ENCODE data around the gene NOL4L.

Gene NOL4L

DNA sequence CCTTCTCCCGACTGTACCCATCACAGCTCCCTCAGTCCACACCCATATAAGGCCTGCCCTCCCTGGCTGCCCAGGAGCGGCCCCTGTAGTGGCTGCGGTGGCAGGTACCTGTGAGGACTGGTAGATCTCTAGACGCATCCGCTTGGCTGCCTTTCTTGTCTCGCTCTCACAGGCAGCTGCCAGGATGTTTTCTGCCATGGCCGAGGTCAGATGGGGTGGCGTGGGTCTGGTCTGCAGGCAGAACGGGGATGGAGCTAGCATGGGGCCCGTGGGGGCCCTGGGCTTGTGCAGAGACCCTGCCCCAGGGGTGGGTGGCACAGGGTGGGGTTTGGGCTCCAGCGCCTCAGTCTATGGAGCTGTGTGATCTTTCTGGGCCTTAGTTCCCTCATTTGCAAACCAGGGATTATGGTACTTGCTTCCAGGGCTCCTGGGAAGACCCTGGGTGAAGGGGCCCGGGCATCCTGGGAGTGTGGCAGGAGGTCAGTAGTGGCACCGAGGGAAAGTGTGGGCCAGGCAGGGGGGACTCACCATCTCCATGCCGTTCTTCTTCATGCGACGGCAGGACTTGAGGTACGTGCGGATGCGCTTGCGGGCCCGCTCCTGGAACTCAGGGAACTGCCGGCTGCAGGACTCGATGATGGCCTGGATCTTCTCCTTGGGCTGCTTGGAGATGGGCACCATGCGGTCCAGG lies 132.2 kb downstream of the NOL4L start:
- H3K27me3 ChIP-seq (ENCODE audit: insufficient read depth, low read length): no peaks in the 10 kb centered on the region
- H3K79me2 ChIP-seq (ENCODE audit: insufficient read depth, low read length): no peaks in the 10 kb centered on the region
- peaks cover 7% of the 10 kb centered on the region for H3K4me1 ChIP-seq (ENCODE audit: insufficient read depth, low read length, severe bottlenecking)
- H3K9me3 ChIP-seq (ENCODE audit: low read length): no peaks in the 10 kb centered on the region
- no peaks in the 10 kb centered on the region for H3K9me2 ChIP-seq (ENCODE audit: low read depth, low read length)
- no peak overlapping the region for H3K27ac ChIP-seq (ENCODE audit: low read depth, low read length, poor library complexity, severe bottlenecking)
- no peak for TF ChIP-seq EZH2 (IDR thresholded peaks at IDR 0.05; ENCODE audit: borderline replicate concordance, low read length)
- TF ChIP-seq, protein P1, sequence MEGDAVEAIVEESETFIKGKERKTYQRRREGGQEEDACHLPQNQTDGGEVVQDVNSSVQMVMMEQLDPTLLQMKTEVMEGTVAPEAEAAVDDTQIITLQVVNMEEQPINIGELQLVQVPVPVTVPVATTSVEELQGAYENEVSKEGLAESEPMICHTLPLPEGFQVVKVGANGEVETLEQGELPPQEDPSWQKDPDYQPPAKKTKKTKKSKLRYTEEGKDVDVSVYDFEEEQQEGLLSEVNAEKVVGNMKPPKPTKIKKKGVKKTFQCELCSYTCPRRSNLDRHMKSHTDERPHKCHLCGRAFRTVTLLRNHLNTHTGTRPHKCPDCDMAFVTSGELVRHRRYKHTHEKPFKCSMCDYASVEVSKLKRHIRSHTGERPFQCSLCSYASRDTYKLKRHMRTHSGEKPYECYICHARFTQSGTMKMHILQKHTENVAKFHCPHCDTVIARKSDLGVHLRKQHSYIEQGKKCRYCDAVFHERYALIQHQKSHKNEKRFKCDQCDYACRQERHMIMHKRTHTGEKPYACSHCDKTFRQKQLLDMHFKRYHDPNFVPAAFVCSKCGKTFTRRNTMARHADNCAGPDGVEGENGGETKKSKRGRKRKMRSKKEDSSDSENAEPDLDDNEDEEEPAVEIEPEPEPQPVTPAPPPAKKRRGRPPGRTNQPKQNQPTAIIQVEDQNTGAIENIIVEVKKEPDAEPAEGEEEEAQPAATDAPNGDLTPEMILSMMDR (IDR thresholded peaks at IDR 0.05; ENCODE audit: low read length): no peak
- no peak overlapping the region for H3K9ac ChIP-seq (ENCODE audit: low read length)
- H2AFZ ChIP-seq (ENCODE audit: low read length): no peak overlapping the region
- no peak overlapping the region for H3K4me3 ChIP-seq (ENCODE audit: low read depth, low read length, poor library complexity, severe bottlenecking)
- H3K4me2 ChIP-seq (ENCODE audit: low read length): no peak overlapping the region
- H3K36me3 ChIP-seq (ENCODE audit: insufficient read depth, low read length): no peaks in the 10 kb centered on the region; the same call in 1 of the 2 replicates
- H4K20me1 ChIP-seq (ENCODE audit: insufficient read depth, low read length): no peaks in the 10 kb centered on the region
- H3F3A ChIP-seq (ENCODE audit: insufficient read depth, low read length): no peaks in the 10 kb centered on the region

DNA sequence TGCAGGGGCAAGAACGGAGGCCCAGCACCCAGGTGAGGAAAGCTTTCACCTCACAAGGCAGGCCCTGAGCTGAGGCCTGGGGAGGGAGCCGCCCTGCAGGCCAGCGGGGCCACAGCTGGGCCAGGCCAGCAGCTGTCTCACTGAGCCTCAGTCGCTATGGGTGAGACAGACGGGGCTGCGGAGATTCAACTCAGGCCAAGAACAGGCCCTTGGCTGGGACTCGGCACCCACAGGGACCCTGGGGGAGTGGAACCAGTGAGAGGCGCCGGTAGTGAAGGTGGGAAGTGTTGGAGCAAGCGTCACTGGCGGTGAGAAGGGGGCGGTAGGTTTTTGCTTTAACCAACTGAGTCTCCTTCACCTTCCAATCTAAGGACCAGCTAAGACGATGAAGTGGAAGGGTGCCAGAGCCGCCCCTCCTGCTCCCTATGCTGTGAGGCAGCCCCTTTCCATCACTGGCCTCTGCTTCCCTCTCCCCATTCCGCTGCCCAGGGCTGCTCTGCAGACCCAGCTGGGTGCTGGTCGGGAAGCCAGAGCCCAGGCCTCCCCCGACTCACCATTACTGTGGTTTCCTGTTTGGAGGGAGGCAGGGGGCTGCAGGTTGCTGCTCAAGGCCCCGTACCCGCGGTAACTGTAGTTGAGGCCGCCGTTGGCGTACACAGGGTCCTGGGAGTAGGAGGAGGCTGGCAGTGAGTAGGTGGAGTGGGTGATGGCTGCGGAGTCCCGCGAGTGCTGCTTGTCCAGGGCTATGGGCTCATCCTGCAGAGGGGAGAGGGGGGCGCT lies 133.3 kb downstream of the NOL4L start:
- no peak overlapping the region for H3K4me3 ChIP-seq (ENCODE audit: low read depth, low read length, poor library complexity, severe bottlenecking)
- no peak overlapping the region for H3K27ac ChIP-seq (ENCODE audit: low read depth, low read length, poor library complexity, severe bottlenecking)
- H3K4me1 ChIP-seq (ENCODE audit: insufficient read depth, low read length, severe bottlenecking): peaks cover 7% of the 10 kb centered on the region
- no peaks in the 10 kb centered on the region for H3K27me3 ChIP-seq (ENCODE audit: insufficient read depth, low read length)
- H3F3A ChIP-seq (ENCODE audit: insufficient read depth, low read length): no peaks in the 10 kb centered on the region
- no peaks in the 10 kb centered on the region for H3K79me2 ChIP-seq (ENCODE audit: insufficient read depth, low read length)
- no peaks in the 10 kb centered on the region for H3K9me3 ChIP-seq (ENCODE audit: low read length)
- no peak overlapping the region for H2AFZ ChIP-seq (ENCODE audit: low read length)
- H3K9ac ChIP-seq (ENCODE audit: low read length): no peak overlapping the region
- H3K9me2 ChIP-seq (ENCODE audit: low read depth, low read length): no peaks in the 10 kb centered on the region
- no peaks in the 10 kb centered on the region; the same call in 1 of the 2 replicates for H3K36me3 ChIP-seq (ENCODE audit: insufficient read depth, low read length)
- H3K4me2 ChIP-seq (ENCODE audit: low read length): no peak overlapping the region
- H4K20me1 ChIP-seq (ENCODE audit: insufficient read depth, low read length): no peaks in the 10 kb centered on the region
- TF ChIP-seq, protein P1 (IDR thresholded peaks at IDR 0.05; ENCODE audit: low read length): no peak
- no peak for TF ChIP-seq EZH2 (IDR thresholded peaks at IDR 0.05; ENCODE audit: borderline replicate concordance, low read length)

DNA sequence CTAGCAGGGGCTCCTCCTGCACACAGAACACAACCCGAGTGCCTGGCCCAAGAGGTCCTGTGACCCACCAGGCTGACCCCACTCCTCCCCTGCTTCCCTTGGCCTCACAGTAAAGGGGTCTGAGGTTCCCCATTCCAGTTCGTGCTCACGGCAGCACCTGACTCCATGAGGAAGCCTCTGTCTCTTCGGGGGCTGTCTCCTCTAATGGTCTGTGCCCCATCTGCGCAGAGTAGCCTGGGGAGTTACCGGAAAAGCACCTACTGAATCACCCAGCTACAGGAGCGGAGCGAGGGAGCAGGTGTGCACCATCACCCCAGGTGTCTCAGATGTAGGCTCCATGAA lies 133.8 kb downstream of the NOL4L start:
- Histone ChIP-seq H3K4me3 (ENCODE audit: low read depth, low read length, poor library complexity, severe bottlenecking) (no peak overlapping the region), H3K79me2 (ENCODE audit: insufficient read depth, low read length) (no peaks in the 10 kb centered on the region), H3K27ac (ENCODE audit: low read depth, low read length, poor library complexity, severe bottlenecking) (no peak overlapping the region), H4K20me1 (ENCODE audit: insufficient read depth, low read length) (no peaks in the 10 kb centered on the region), H3F3A (ENCODE audit: insufficient read depth, low read length) (no peaks in the 10 kb centered on the region), H3K4me2 (ENCODE audit: low read length) (no peak overlapping the region), H3K27me3 (ENCODE audit: insufficient read depth, low read length) (no peaks in the 10 kb centered on the region), H3K9me3 (ENCODE audit: low read length) (no peaks in the 10 kb centered on the region), H3K9ac (ENCODE audit: low read length) (no peak overlapping the region), H2AFZ (ENCODE audit: low read length) (no peak overlapping the region), H3K4me1 (ENCODE audit: insufficient read depth, low read length, severe bottlenecking) (peaks cover 1% of the 10 kb centered on the region), H3K36me3 (ENCODE audit: insufficient read depth, low read length) (no peaks in the 10 kb centered on the region; the same call in 1 of the 2 replicates), H3K9me2 (ENCODE audit: low read depth, low read length) (no peaks in the 10 kb centered on the region)
- TF ChIP-seq, protein P1 (IDR thresholded peaks at IDR 0.05; ENCODE audit: low read length): no peak
- TF ChIP-seq EZH2 (IDR thresholded peaks at IDR 0.05; ENCODE audit: borderline replicate concordance, low read length): no peak
